HepG2 (cell line): ENCODE measurements around the gene TNRC18. TPM values are rescaled to one million over a fixed set of nuclear protein-coding genes. Genes with fewer than 3 reads are reported as not detected.
A peak's percentile ranks its signal among the peaks of the same experiment; 100 is the strongest.

ENCODE experiments used
- BCL3 ChIP-seq: sonication (generic); formaldehyde crosslinking; IDR thresholded peaks from 2 replicates; pipeline ENCODE4 v1.5.1; 2020; ENCODE audit warnings: mild to moderate bottlenecking, missing genetic modification reagents, moderate library complexity
- DMAP1 ChIP-seq: IDR thresholded peaks from 2 replicates; pipeline ENCODE4 v1.6.1; 2016
- SMARCE1 ChIP-seq: fragments of 450-650 bp; IDR thresholded peaks from 2 replicates; pipeline ENCODE4 v1.6.1; 2017; ENCODE audit warnings: borderline replicate concordance
- TGIF2 ChIP-seq: IDR thresholded peaks from 2 replicates; pipeline ENCODE4 v1.6.1; 2016; ENCODE audit warnings: control low read depth, missing compliant biosample characterization
- ZBTB1 ChIP-seq: sonication (generic); formaldehyde crosslinking; IDR thresholded peaks from 2 replicates; pipeline ENCODE4 v1.4.0; 2020; ENCODE audit warnings: missing genetic modification reagents, borderline replicate concordance
- ZEB1 ChIP-seq: IDR thresholded peaks from 2 replicates; pipeline ENCODE4 v1.6.1; 2012; ENCODE audit warnings: mild to moderate bottlenecking, low read depth, inconsistent platforms; ENCODE audit not compliant: insufficient replicate concordance
- ZFAT ChIP-seq: sonication (generic); formaldehyde crosslinking; conservative IDR thresholded peaks from 2 replicates; pipeline ENCODE4 v1.8.1; 2023; ENCODE audit warnings: missing genetic modification reagents, inconsistent platforms
- ZMAT5 ChIP-seq: sonication (generic); formaldehyde crosslinking; IDR thresholded peaks from 2 replicates; pipeline ENCODE4 v1.5.0; 2020; ENCODE audit warnings: mild to moderate bottlenecking, low read depth, missing genetic modification reagents, borderline replicate concordance
- ZNF230 ChIP-seq: sonication (generic); formaldehyde crosslinking; IDR thresholded peaks from 2 replicates; pipeline ENCODE4 v1.4.0; 2020; ENCODE audit warnings: mild to moderate bottlenecking, missing genetic modification reagents
- ZNF3 ChIP-seq: IDR thresholded peaks from 2 replicates; pipeline ENCODE4 v1.7.0; 2017; ENCODE audit warnings: inconsistent platforms
- ZNF33B ChIP-seq: sonication (generic); formaldehyde crosslinking; IDR thresholded peaks from 2 replicates; pipeline ENCODE4 v1.5.1; 2020; ENCODE audit warnings: mild to moderate bottlenecking, missing genetic modification reagents
- ZNF678 ChIP-seq: sonication (generic); formaldehyde crosslinking; IDR thresholded peaks from 2 replicates; pipeline ENCODE4 v1.4.0; 2020; ENCODE audit warnings: mild to moderate bottlenecking, missing genetic modification reagents
- ZNF839 ChIP-seq: sonication (generic); formaldehyde crosslinking; IDR thresholded peaks from 2 replicates; pipeline ENCODE4 v1.4.0; 2020; ENCODE audit warnings: missing genetic modification reagents, mild to moderate bottlenecking, borderline replicate concordance
- polyA plus RNA-seq, 8 experiments: library from polyadenylated mRNA; depleted of rRNA in 3 of 8; stranded (reverse) in 7 of 8; unstranded in 1 of 8; fragments of >200 nt; fragmentation: Illumina TruSeq in 4 of 8; extraction: Trizol in 4 of 8; gene quantifications; 2 replicates each; pipeline versions ENCODE4 v1.2.1 to v1.2.3, GENCODE V29; 2011 to 2016; ENCODE audit warnings: low read depth in 4 of 8, missing spikeins in 1 of 8, mixed read lengths in 1 of 8; ENCODE audit not compliant: insufficient read depth in 1 of 8
- total RNA-seq, 5 experiments: library from RNA; depleted of rRNA; stranded (reverse); fragments of >200 nt; fragmentation: Illumina TruSeq; extraction: Trizol; gene quantifications; 2 replicates each; pipeline ENCODE4 v1.2.3, GENCODE V29; 2016; ENCODE audit warnings: low read depth in 1 of 5
- TF ChIP-seq, protein P1 (sequence below): sonication (generic); formaldehyde crosslinking; IDR thresholded peaks from 2 replicates; pipeline ENCODE4 v1.4.0; 2020; ENCODE audit warnings: mild to moderate bottlenecking, missing genetic modification reagents, borderline replicate concordance
- TF ChIP-seq, protein P2 (sequence below), 2 experiments: IDR thresholded peaks; 2 replicates each; pipeline ENCODE4 v1.6.1; 2011 to 2012; ENCODE audit warnings: low read length in 2 of 2, borderline replicate concordance in 1 of 2, low read depth in 1 of 2, mild to moderate bottlenecking in 1 of 2, moderate library complexity in 1 of 2
- TF ChIP-seq, protein P3 (sequence below): sonication (generic); formaldehyde crosslinking; IDR thresholded peaks from 2 replicates; pipeline ENCODE4 v1.8.1; 2022; ENCODE audit warnings: low read depth, mild to moderate bottlenecking, missing genetic modification reagents
- TF ChIP-seq, protein P4 (sequence below): sonication (generic); formaldehyde crosslinking; IDR thresholded peaks from 2 replicates; pipeline ENCODE4 v1.5.0; 2020; ENCODE audit warnings: missing genetic modification reagents, mild to moderate bottlenecking, borderline replicate concordance

The TNRC18 gene
- total and polyA plus RNA-seq, 2 of the 13 experiments (the other 11 are each of a cell fraction or from before 2014, with no cell fraction given): 11.7 to 17.4 TPM

DNA sequence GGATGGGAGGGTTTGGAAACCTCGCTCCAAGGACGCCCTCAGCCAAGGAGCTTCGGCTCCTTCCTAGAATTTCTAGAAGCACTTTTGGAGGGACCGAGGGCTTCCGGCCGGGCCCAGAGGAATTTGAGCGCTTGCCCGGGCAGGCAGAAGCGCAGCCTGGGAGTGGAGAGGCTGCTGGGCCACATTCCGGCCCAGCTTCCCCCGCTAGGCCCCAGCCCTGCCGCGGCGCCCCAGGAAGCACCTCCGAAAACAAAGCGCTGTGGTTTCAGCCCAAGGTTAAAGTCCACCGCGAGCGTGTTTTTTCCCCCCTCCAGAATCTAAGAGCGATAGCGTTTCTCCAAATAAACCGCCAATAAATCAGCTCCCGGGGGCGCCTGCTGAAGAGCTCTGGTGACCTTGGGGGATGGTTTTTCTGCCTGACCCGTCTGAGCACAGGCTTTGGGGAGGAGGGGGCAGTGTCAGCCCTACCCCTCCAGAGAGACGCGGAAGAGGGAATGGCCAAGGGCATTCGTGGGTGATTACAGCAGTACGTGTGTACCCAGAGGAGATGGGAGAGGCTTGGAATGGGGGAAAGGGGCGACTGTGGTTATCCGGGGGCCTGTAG, 5.7 kb upstream of the TNRC18 start (continued):
- TF ChIP-seq, protein P1, sequence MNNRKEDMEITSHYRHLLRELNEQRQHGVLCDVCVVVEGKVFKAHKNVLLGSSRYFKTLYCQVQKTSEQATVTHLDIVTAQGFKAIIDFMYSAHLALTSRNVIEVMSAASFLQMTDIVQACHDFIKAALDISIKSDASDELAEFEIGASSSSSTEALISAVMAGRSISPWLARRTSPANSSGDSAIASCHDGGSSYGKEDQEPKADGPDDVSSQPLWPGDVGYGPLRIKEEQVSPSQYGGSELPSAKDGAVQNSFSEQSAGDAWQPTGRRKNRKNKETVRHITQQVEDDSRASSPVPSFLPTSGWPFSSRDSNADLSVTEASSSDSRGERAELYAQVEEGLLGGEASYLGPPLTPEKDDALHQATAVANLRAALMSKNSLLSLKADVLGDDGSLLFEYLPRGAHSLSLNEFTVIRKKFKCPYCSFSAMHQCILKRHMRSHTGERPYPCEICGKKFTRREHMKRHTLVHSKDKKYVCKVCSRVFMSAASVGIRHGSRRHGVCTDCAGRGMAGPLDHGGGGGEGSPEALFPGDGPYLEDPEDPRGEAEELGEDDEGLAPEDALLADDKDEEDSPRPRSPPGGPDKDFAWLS (CRISPR knock-in tag): peak; percentile 21; the same call in 1 of the 2 replicates
- TF ChIP-seq, protein P2, sequence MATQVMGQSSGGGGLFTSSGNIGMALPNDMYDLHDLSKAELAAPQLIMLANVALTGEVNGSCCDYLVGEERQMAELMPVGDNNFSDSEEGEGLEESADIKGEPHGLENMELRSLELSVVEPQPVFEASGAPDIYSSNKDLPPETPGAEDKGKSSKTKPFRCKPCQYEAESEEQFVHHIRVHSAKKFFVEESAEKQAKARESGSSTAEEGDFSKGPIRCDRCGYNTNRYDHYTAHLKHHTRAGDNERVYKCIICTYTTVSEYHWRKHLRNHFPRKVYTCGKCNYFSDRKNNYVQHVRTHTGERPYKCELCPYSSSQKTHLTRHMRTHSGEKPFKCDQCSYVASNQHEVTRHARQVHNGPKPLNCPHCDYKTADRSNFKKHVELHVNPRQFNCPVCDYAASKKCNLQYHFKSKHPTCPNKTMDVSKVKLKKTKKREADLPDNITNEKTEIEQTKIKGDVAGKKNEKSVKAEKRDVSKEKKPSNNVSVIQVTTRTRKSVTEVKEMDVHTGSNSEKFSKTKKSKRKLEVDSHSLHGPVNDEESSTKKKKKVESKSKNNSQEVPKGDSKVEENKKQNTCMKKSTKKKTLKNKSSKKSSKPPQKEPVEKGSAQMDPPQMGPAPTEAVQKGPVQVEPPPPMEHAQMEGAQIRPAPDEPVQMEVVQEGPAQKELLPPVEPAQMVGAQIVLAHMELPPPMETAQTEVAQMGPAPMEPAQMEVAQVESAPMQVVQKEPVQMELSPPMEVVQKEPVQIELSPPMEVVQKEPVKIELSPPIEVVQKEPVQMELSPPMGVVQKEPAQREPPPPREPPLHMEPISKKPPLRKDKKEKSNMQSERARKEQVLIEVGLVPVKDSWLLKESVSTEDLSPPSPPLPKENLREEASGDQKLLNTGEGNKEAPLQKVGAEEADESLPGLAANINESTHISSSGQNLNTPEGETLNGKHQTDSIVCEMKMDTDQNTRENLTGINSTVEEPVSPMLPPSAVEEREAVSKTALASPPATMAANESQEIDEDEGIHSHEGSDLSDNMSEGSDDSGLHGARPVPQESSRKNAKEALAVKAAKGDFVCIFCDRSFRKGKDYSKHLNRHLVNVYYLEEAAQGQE (IDR thresholded peaks at IDR 0.05; ENCODE audit: borderline replicate concordance in 1 of 2, low read depth in 1 of 2, low read length in 2 of 2): no peak; a peak in 1 of 4 replicates
- TF ChIP-seq, protein P3, sequence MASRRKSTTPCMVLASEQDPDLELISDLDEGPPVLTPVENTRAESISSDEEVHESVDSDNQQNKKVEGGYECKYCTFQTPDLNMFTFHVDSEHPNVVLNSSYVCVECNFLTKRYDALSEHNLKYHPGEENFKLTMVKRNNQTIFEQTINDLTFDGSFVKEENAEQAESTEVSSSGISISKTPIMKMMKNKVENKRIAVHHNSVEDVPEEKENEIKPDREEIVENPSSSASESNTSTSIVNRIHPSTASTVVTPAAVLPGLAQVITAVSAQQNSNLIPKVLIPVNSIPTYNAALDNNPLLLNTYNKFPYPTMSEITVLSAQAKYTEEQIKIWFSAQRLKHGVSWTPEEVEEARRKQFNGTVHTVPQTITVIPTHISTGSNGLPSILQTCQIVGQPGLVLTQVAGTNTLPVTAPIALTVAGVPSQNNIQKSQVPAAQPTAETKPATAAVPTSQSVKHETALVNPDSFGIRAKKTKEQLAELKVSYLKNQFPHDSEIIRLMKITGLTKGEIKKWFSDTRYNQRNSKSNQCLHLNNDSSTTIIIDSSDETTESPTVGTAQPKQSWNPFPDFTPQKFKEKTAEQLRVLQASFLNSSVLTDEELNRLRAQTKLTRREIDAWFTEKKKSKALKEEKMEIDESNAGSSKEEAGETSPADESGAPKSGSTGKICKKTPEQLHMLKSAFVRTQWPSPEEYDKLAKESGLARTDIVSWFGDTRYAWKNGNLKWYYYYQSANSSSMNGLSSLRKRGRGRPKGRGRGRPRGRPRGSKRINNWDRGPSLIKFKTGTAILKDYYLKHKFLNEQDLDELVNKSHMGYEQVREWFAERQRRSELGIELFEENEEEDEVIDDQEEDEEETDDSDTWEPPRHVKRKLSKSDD (CRISPR knock-in tag): no peak
- no peak for TF ChIP-seq ZNF678 (CRISPR knock-in tag)
- peak; percentile 45; the same call in 1 of the 2 replicates for TF ChIP-seq TGIF2 (CRISPR knock-in tag)
- no peak for TF ChIP-seq ZNF839 (CRISPR knock-in tag)
- TF ChIP-seq ZFAT (CRISPR knock-in tag): no peak
- TF ChIP-seq ZNF33B: no peak
- TF ChIP-seq ZNF230: no peak
- no peak for TF ChIP-seq ZMAT5 (CRISPR knock-in tag)
- TF ChIP-seq SMARCE1: no peak
- TF ChIP-seq, protein P4, sequence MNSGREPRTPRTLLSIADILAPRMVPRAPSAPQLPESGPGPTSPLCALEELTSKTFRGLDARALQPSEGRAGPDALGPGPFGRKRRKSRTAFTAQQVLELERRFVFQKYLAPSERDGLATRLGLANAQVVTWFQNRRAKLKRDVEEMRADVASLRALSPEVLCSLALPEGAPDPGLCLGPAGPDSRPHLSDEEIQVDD (CRISPR knock-in tag): no peak
- TF ChIP-seq BCL3: no peak
- no peak for TF ChIP-seq ZNF3
- TF ChIP-seq DMAP1 (CRISPR knock-in tag): peak; percentile 71; the same call in 1 of the 2 replicates
- no peak for TF ChIP-seq ZEB1
- TF ChIP-seq ZBTB1 (CRISPR knock-in tag): no peak
